Parathyroid adenoma (tissue), 2 donors: ENCODE results near the gene ETV7.

ENCODE experiments used
- H2AFZ ChIP-seq: fragments of 300-600 bp; sonication (generic); one replicate; pipeline ENCODE4 v1.7.0; 2017; ENCODE audit warnings: antibody characterized with exemption, mild to moderate bottlenecking
- H3K27ac ChIP-seq: fragments of 300-600 bp; sonication (generic); one replicate; pipeline ENCODE4 v1.7.0; 2017
- H3K27me3 ChIP-seq: fragments of 300-600 bp; sonication (generic); one replicate; pipeline ENCODE4 v1.7.0; 2017; ENCODE audit warnings: low read length; ENCODE audit not compliant: control insufficient read depth, insufficient read depth
- H3K36me3 ChIP-seq: fragments of 300-600 bp; sonication (generic); one replicate; pipeline ENCODE4 v1.7.0; 2017; ENCODE audit warnings: low read length; ENCODE audit not compliant: control insufficient read depth, insufficient read depth
- H3K4me1 ChIP-seq: fragments of 300-600 bp; sonication (generic); one replicate; pipeline ENCODE4 v1.7.0; 2017; ENCODE audit warnings: control low read depth
- H3K4me2 ChIP-seq: fragments of 300-600 bp; sonication (generic); one replicate; pipeline ENCODE4 v1.7.0; 2017; ENCODE audit warnings: low read length
- H3K4me3 ChIP-seq: fragments of 300-600 bp; sonication (generic); one replicate; pipeline ENCODE4 v1.7.0; 2017; ENCODE audit warnings: low read depth, low read length
- H3K79me2 ChIP-seq: fragments of 300-600 bp; sonication (generic); one replicate; pipeline ENCODE4 v1.7.0; 2017; ENCODE audit warnings: control low read depth
- H3K9ac ChIP-seq: fragments of 300-600 bp; sonication (generic); one replicate; pipeline ENCODE4 v1.7.0; 2017; ENCODE audit warnings: mild to moderate bottlenecking
- H3K9me3 ChIP-seq: fragments of 300-600 bp; sonication (generic); one replicate; pipeline ENCODE4 v1.7.0; 2017; ENCODE audit warnings: low read length; ENCODE audit not compliant: control insufficient read depth
- CTCF ChIP-seq: fragments of 300-600 bp; sonication (generic); IDR thresholded peaks from one replicate; pipeline ENCODE4 v1.7.0; 2017; ENCODE audit warnings: antibody characterized with exemption, mild to moderate bottlenecking
- donor health status: primary hyperparathyroidism.

ETV7 gene

GRCh38 chr6:36381502-36382389, 5.7 kb downstream of the ETV7 start:
- Histone ChIP-seq H3K4me2 (no peak overlapping the region), H3K9me3 (no peaks in the 10 kb centered on the region), H3K36me3 (no peaks in the 10 kb centered on the region), H2AFZ (no peak overlapping the region), H3K4me3 (no peak overlapping the region), H3K4me1 (peaks cover 7% of the 10 kb centered on the region), H3K9ac (no peak overlapping the region), H3K27me3 (no peaks in the 10 kb centered on the region), H3K27ac (no peak overlapping the region), H3K79me2 (no peaks in the 10 kb centered on the region)
- no peak for TF ChIP-seq CTCF

GRCh38 chr6:36380166-36380565, 7.3 kb downstream of the ETV7 start:
- no peaks in the 10 kb centered on the region for H3K4me1 ChIP-seq
- no peaks in the 10 kb centered on the region for H3K36me3 ChIP-seq
- H2AFZ ChIP-seq, result no peak overlapping the region
- TF ChIP-seq CTCF, result no peak
- no peaks in the 10 kb centered on the region for H3K9me3 ChIP-seq
- no peaks in the 10 kb centered on the region for H3K79me2 ChIP-seq
- H3K9ac ChIP-seq, result no peak overlapping the region
- no peak overlapping the region for H3K4me3 ChIP-seq
- no peak overlapping the region for H3K4me2 ChIP-seq
- no peaks in the 10 kb centered on the region for H3K27me3 ChIP-seq
- no peak overlapping the region for H3K27ac ChIP-seq

GRCh38 chr6:36378936-36379335, 8.5 kb downstream of the ETV7 start:
- H3K9ac ChIP-seq, result no peak overlapping the region
- H3K4me2 ChIP-seq, result no peak overlapping the region
- H3K27ac ChIP-seq, result no peak overlapping the region
- H3K27me3 ChIP-seq, result no peaks in the 10 kb centered on the region
- H3K4me1 ChIP-seq, result no peaks in the 10 kb centered on the region
- H3K4me3 ChIP-seq, result no peak overlapping the region
- H3K9me3 ChIP-seq, result no peaks in the 10 kb centered on the region
- H3K79me2 ChIP-seq, result no peaks in the 10 kb centered on the region
- no peak for TF ChIP-seq CTCF
- H2AFZ ChIP-seq, result no peak overlapping the region
- no peaks in the 10 kb centered on the region for H3K36me3 ChIP-seq

GRCh38 chr6:36378243-36378920, 9.1 kb downstream of the ETV7 start:
- no peak overlapping the region for H3K9ac ChIP-seq
- H2AFZ ChIP-seq, result no peak overlapping the region
- no peaks in the 10 kb centered on the region for H3K27me3 ChIP-seq
- TF ChIP-seq CTCF, result no peak
- H3K36me3 ChIP-seq, result no peaks in the 10 kb centered on the region
- no peak overlapping the region for H3K4me2 ChIP-seq
- H3K27ac ChIP-seq, result no peak overlapping the region
- no peak overlapping the region for H3K4me3 ChIP-seq
- no peaks in the 10 kb centered on the region for H3K79me2 ChIP-seq
- no peaks in the 10 kb centered on the region for H3K9me3 ChIP-seq
- H3K4me1 ChIP-seq, result no peaks in the 10 kb centered on the region
